Motor neuron (in vitro differentiated cells): ENCODE measurements around the gene KNTC1. TPM values are rescaled to one million over a fixed set of nuclear protein-coding genes. Genes with fewer than 3 reads are reported as not detected.
"Not testable (repeated sequence)": the region's sequence is repeated elsewhere in the genome, so short reads cannot be mapped to it uniquely, and the experiment has no call there.

Experiments
- ATAC-seq, 8 experiments: fragments of 200-7000 bp; cut with Tn5 transposase; replicated peaks in 6 of 8; 2 replicates each; pipeline ENCODE4 v1.8.0; 2021; ENCODE audit warnings: mild to moderate bottlenecking in 8 of 8, moderate library complexity in 8 of 8
- H3K27ac ChIP-seq, 2 donors: fragments of 250-450 bp; sonication (Bioruptor Pico); 2 replicates each; pipeline ENCODE4 v1.9.0; 2021; ENCODE audit warnings: antibody characterized with exemption in 2 of 2, mild to moderate bottlenecking in 2 of 2, moderate library complexity in 1 of 2
- H3K4me1 ChIP-seq, 2 donors: fragments of 250-450 bp; sonication (Bioruptor Pico); replicated peaks in 1 of 2; 2 replicates each; pipeline ENCODE4 v1.6.1; 2021; ENCODE audit warnings: antibody characterized with exemption in 2 of 2, mild to moderate bottlenecking in 2 of 2, moderate library complexity in 1 of 2
- H3K4me3 ChIP-seq, 5 donors: fragments of 250-450 bp; sonication (Bioruptor Pico); 2 replicates each; pipeline ENCODE4 v1.9.0; 2021; ENCODE audit warnings: antibody characterized with exemption in 5 of 5, mild to moderate bottlenecking in 5 of 5, moderate library complexity in 4 of 5
- WGBS, 10 experiments: fragments of 450-650 bp; shearing (Covaris generic); methylation state at CpG; one replicate each; pipeline ENCODE4 v1.0.0; 2022; 5-methylcytosine and 5-hydroxymethylcytosine counted together
- in situ Hi-C, 9 experiments: fragments of 400-800 bp; cut with MboI; loops; one replicate each; pipeline ENCODE4 v1.15.0; 2021; ENCODE audit warnings: low sequenced_read_pairs in 9 of 9, low pct_unique_long_range_greater_than_20kb in 2 of 9; ENCODE audit not compliant: unreplicated experiment in 9 of 9
- total RNA-seq, 8 experiments: library from RNA; unstranded; fragments of 300-600 nt; gene quantifications; 2 replicates each; pipeline versions ENCODE4 v1.2.3 to v1.2.4, GENCODE V29; 2022

KNTC1 gene
- total RNA-seq, 8 experiments from 2014 or later = 6.4 to 60.1 (median 14.1) TPM

- in situ Hi-C loops = no loop called here
- Histone ChIP-seq H3K4me1 (no peaks in the 10 kb centered on the region), H3K27ac (no peak overlapping the region), H3K4me3 (no peak overlapping the region)
- WGBS, 10 experiments = 88 to 99% (median 97%) methylated on average over 6 to 7 of the region's 7 CpGs
- ATAC-seq = no peak
Observed at GRCh38 chr12:122590990-122591389, 63.9 kb downstream of the KNTC1 start.

GRCh38 chr12:122591966-122592365 lies 64.9 kb downstream of the KNTC1 start:
- H3K4me1 ChIP-seq, ATAC-seq, in situ Hi-C loops, H3K27ac ChIP-seq, H3K4me3 ChIP-seq: not testable (repeated sequence)
- WGBS, 10 experiments = no CpG with 5 or more reads among the region's 30 CpGs

- in situ Hi-C loops, H3K4me1 ChIP-seq, ATAC-seq: not testable (repeated sequence)
Observed at GRCh38 chr12:122592543-122592942, 65.5 kb downstream of the KNTC1 start.

GRCh38 chr12:122593910-122594309 lies 66.9 kb downstream of the KNTC1 start:
- Histone ChIP-seq H3K27ac (no peak overlapping the region), H3K4me1 (no peaks in the 10 kb centered on the region), H3K4me3 (no peak overlapping the region)
- no peak for ATAC-seq
- WGBS, 10 experiments = 89 to 100% (median 100%) methylated on average over 1 of the region's 1 CpG; no CpG with 5 or more reads in 5 of the 10 experiments
- in situ Hi-C loops = no loop called here

More at GRCh38 chr12:122592543-122592942, 65.5 kb downstream of the KNTC1 start:
- 80 to 83% methylated on average over 1 to 7 of the region's 8 CpGs; no CpG with 5 or more reads in 8 of the 10 experiments for WGBS, 10 experiments
- H3K27ac ChIP-seq, H3K4me3 ChIP-seq: not testable (repeated sequence)

DNA sequence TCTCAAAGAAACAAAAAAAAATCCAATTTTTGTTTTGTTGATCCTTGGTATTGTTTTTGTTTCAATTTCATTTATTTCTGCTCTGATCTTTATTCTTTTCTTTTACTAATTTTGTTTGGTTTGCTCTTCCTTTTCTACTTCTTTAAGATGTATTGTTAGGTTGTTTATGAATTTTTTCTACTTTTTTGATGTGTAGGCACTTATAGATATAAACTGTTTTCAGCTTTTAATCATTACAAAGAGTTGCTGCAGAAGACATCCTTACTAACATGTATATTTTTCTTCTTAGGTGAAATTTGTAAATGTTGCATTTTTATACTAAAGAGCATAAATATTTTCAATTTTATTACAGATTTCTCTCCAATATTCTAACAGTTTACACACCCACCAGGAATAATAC lies 69.8 kb downstream of the KNTC1 start:
- in situ Hi-C loops = no loop called here
- no peak for ATAC-seq
- Histone ChIP-seq H3K4me1 (no peaks in the 10 kb centered on the region), H3K27ac (no peak overlapping the region), H3K4me3 (no peak overlapping the region)

GRCh38 chr12:122602456-122602855 lies 75.4 kb downstream of the KNTC1 start:
- ATAC-seq = no peak
- Histone ChIP-seq H3K4me3 (no peak overlapping the region), H3K27ac (no peak overlapping the region), H3K4me1 (no peaks in the 10 kb centered on the region)
- in situ Hi-C loops = no loop called here
- WGBS, 10 experiments = 90 to 100% (median 98%) methylated on average over 1 to 2 of the region's 2 CpGs; no CpG with 5 or more reads in 2 of the 10 experiments

GRCh38 chr12:122604993-122605392 lies 77.9 kb downstream of the KNTC1 start:
- Histone ChIP-seq H3K4me3 (no peak overlapping the region), H3K27ac (no peak overlapping the region), H3K4me1 (no peaks in the 10 kb centered on the region)
- WGBS, 10 experiments = 0 to 100% (median 84%) methylated on average over 1 to 4 of the region's 4 CpGs; no CpG with 5 or more reads in 1 of the 10 experiments
- in situ Hi-C loops = no loop called here
- ATAC-seq = peak in 1 of 8 experiments; percentile 90

DNA sequence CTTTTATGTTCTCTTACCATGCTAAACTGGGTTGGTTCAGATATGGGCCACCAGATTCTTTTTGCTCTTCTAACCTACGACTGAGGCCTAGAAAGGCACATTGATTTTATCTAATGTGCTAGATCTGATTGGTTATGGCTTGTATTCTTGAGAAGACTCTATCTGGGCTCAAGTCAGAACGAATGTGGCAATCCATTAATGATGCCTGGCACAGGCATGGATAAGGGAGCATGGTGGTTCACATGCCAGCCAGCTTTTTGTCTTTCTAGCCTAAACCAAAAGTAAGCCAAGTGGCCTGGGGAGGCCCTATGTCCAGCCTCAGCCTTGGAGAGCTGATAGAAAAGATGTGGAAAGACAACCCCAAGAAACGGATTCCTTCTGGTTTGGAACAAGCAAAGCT lies 82.7 kb downstream of the KNTC1 start:
- 50 to 100% (median 84%) methylated on average over 1 to 2 of the region's 3 CpGs; no CpG with 5 or more reads in 4 of the 10 experiments for WGBS, 10 experiments
- no peak overlapping the region for H3K4me3 ChIP-seq
- peak in 3 of 8 experiments; percentile 7 to 51 (median 35) for ATAC-seq
- H3K27ac ChIP-seq = no peak overlapping the region
- no peaks in the 10 kb centered on the region for H3K4me1 ChIP-seq
- in situ Hi-C loops = no loop called here

DNA sequence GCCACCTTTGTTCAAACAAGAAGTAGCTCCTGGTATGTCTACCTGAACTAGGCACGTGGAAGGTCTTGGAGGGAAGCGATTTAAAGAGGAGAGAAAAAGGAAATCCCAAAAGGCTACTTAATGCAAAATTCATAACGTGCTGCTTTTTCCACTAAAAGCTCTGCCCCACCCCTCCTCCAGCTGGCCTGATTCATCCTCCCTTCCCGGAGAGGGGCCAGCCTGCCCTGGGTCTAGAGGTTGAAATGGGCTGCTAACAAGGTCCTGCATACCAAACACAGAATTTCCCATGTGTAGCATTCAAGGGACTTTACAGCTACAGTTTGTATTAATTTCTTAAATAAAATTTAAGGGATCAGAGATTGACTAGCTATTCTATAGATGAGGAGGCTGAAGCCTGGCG lies 83.2 kb downstream of the KNTC1 start:
- WGBS, 10 experiments = 8 to 92% (median 71%) methylated on average over 1 to 5 of the region's 5 CpGs; no CpG with 5 or more reads in 2 of the 10 experiments
- H3K4me3 ChIP-seq = no peak overlapping the region
- peak in 3 of 8 experiments; percentile 83 to 97 (median 94) for ATAC-seq
- no peaks in the 10 kb centered on the region for H3K4me1 ChIP-seq
- in situ Hi-C loops = no loop called here
- no peak overlapping the region for H3K27ac ChIP-seq

GRCh38 chr12:122610911-122611310 lies 83.9 kb downstream of the KNTC1 start:
- WGBS, 10 experiments = 36 to 100% (median 91%) methylated on average over 1 to 2 of the region's 2 CpGs; no CpG with 5 or more reads in 1 of the 10 experiments
- H3K4me1 ChIP-seq = no peaks in the 10 kb centered on the region
- no peak overlapping the region for H3K27ac ChIP-seq
- in situ Hi-C loops = no loop called here
- H3K4me3 ChIP-seq = no peak overlapping the region
- ATAC-seq = peak in 3 of 8 experiments; percentile 37 to 58 (median 55)

- Histone ChIP-seq H3K4me1 (no peaks in the 10 kb centered on the region), H3K4me3 (no peak overlapping the region), H3K27ac (no peak overlapping the region)
- in situ Hi-C loops = no loop called here
- no peak for ATAC-seq
- WGBS, 10 experiments = 0 to 100% (median 80%) methylated on average over 1 of the region's 1 CpG; no CpG with 5 or more reads in 3 of the 10 experiments
Observed at GRCh38 chr12:122614839-122615238, 87.8 kb downstream of the KNTC1 start.

DNA sequence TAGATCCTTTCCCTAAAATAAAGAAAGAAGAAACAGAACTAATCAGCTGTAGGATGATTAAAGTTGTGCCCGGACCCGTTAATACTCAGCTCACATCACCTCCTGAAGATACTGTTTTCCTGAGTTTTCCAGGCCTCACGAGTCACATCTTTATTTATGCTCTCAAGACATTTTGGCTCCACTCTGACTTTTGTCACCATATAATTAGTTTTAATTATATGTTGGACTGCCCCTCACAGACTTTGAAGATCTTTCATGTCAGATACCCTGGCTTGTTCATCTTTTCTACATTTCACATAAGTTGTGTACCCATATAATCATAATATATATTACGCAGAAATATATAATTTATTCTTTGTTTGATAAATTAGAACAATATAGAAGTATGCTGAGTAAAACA lies 88.7 kb downstream of the KNTC1 start:
- Histone ChIP-seq H3K27ac (no peak overlapping the region), H3K4me3 (no peak overlapping the region), H3K4me1 (no peaks in the 10 kb centered on the region)
- ATAC-seq = no peak
- WGBS, 10 experiments = 40 to 100% (median 81%) methylated on average over 1 to 4 of the region's 4 CpGs; no CpG with 5 or more reads in 2 of the 10 experiments
- in situ Hi-C loops = no loop called here

GRCh38 chr12:122635471-122635870 lies 108.4 kb downstream of the KNTC1 start:
- Histone ChIP-seq H3K27ac (no peak overlapping the region), H3K4me1 (peaks cover 0 to 2% of the 10 kb centered on the region in 2 donors), H3K4me3 (no peak overlapping the region)
- no peak for ATAC-seq
- 40 to 100% (median 80%) methylated on average over 1 to 5 of the region's 5 CpGs for whole genome bisulfite sequencing, 10 experiments
- in situ Hi-C loops = loop anchor here in 2 of 9 experiments (10.0 to 25.0 kb wide), 2 partner anchors 102 to 109 kb away; partner anchors contain the start of gene HCAR1 (in 1 of the 2)

- 50 to 100% (median 78%) methylated on average over 1 to 6 of the region's 7 CpGs; no CpG with 5 or more reads in 4 of the 10 experiments for WGBS, 10 experiments
- Histone ChIP-seq H3K27ac (no peak overlapping the region), H3K4me3 (no peak overlapping the region), H3K4me1 (peaks cover 0 to 8% of the 10 kb centered on the region in 2 donors)
- ATAC-seq = no peak
- in situ Hi-C loops = loop anchor here in 1 of 9 experiments (25.0 kb wide), 1 partner anchor 94 kb away; the partner anchor contains the start of gene HCAR1
Observed at GRCh38 chr12:122643207-122643805, 116.3 kb downstream of the KNTC1 start.
